ENCODE data around the gene GSTM3. TPM values are rescaled to one million over a fixed set of nuclear protein-coding genes. Genes with fewer than 3 reads are reported as not detected.
"Not testable (repeated sequence)": the region's sequence is repeated elsewhere in the genome, so short reads cannot be mapped to it uniquely, and the experiment has no call there.

Gene GSTM3
- total RNA-seq, 2 donors from 2014 or later = 46.8 to 68.7 TPM

DNA sequence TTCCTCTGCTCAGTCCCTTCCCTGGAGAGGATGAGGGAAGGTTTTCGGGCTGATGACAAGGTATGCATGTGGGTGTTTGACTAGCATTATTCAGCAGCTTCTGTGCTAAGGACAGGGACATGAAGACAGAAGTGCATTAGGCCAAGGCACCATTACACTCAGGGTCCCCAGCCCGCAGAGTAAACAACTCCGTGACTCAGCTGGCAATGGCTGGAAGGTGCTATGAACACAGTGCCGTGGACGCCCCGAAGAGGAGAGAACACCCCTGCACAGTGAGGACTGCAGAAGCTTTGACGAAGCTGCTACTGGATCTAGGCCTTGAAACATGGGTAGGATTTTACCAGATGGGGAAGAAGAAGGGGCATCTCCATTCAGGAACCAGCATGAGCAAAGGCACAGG is 36.6 kb upstream of the GSTM3 start:
- intact Hi-C loops (cut with DNase I) = loop anchor here (1.0 to 2.0 kb wide), 2 partner anchors 207 kb away; partner anchors contain the start of gene AHCYL1 (in 2 of the 2)
- peak; percentile 11 for DNase-seq
- ATAC-seq = no peak

DNA sequence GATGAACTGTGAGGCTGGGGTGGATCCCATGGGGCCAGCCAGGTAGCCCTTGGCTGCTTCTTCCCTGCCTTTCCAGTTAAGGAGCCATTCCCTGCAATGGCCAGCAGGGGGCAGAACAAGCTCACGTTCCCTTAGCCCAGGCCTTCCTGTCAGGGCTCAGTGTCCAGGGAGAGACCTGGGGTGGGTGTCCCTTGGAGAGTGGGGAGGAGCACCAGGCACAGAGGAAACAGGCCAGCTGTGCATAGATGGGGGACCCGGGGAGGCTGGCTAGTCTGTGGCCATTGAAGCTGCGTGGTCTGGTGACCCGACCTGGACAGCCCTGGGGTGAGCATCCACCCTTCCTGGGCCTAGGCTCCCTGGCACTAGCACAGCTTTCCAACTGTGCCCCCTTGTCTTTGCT is 36.1 kb upstream of the GSTM3 start:
- ATAC-seq = peak; percentile 81 to 82

DNA sequence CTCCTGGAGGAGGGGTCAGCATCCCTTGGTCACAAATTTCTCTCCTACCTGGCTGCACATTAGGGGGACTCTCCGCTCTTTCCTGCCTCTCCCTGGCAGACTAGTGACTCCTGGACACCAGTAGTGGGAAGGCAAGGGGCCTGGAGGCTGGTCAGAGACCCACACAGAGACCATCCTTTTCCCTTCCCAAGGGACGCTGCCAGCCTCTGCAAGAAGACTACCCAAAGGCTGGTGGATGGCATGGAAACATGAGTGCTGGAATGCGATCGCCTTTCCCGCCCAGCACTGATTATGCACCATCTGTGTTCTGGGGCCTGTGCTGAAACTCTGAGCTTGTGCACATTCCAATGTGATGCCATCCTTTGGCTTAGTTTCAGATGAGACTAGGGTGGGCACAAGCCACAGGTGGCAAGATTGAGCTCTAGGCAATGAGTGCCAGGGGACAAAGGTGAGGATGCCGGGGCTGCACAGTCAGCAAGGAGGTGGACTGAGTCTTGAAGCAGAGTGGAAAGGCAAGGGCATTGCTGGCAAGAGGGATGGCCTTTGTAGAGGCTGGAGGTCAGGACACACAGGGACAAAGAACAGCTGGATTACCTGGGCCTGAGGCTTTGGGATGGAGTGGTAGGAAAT is 35.5 kb upstream of the GSTM3 start:
- intact Hi-C loops (cut with DNase I) = loop anchor here in 1 of 2 donors (2.0 kb wide), 1 partner anchor 208 kb away; the partner anchor contains the start of gene AHCYL1
- ATAC-seq (no peak), DNase-seq (peak; percentile 15)

More for the DNA sequence above, 36.1 kb upstream of the GSTM3 start:
- peak; percentile 79 for DNase-seq
- intact Hi-C loops (cut with DNase I) = loop anchor here (1.0 to 2.0 kb wide), 2 partner anchors 207 to 208 kb away; partner anchors contain the start of gene AHCYL1 (in 2 of the 2)

DNA sequence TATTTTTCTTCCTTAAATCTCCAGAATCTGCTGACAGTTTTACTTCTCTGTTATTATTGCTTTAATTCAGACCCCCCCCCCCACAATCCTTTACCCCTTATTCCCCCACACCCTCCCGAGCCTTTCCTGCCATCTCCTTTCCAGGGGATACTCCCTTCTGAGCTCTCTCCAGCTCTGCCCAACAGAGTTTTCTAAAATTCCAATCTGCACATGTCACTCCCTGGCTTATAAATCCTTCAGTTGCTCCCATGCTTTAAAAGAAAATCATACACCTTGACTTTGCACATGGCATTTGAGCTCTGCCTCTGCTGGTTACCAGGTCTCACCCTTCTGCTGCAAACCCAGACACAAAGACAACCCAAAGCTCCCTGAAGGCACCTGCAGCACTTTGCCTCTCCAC is 34.6 kb upstream of the GSTM3 start:
- ATAC-seq (peak in 1 of 2 donors; percentile 3), DNase-seq (peak; percentile 3)
- intact Hi-C loops (cut with DNase I) = no loop called here

DNA sequence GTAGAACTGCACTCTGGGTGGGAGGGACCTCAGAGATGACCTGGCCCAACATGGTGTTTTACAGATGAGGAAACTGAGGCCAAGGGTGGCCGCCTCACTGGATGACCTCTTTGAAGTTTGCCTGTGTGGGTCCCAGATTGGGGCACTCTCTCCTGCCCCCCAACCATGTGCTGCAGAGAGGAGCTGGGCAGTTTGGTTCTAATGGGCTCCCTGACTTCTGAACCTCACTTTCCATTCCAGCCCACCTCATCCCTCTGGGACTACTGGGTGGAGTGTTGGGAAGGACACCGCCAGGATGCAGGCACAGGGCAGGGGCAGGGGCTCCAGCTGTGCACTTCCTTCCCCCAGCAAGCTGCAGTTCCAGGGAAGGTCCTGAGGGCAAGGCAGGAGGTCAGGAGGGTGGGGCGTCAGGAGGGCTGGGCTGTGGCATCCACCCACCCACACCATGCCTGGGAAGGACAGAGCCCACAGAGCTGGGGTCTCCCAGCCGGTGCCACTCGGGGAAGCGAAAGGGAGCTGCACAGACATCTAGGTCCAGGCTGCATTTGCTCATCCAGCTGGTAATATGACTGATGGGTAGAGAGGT is 33.2 kb upstream of the GSTM3 start:
- DNase-seq (peak; percentile 20), ATAC-seq (no peak)
- intact Hi-C loops (cut with DNase I) = loop anchor here (1.0 to 5.0 kb wide), 3 partner anchors 132 to 227 kb away; no protein-coding TSS in a partner anchor

DNA sequence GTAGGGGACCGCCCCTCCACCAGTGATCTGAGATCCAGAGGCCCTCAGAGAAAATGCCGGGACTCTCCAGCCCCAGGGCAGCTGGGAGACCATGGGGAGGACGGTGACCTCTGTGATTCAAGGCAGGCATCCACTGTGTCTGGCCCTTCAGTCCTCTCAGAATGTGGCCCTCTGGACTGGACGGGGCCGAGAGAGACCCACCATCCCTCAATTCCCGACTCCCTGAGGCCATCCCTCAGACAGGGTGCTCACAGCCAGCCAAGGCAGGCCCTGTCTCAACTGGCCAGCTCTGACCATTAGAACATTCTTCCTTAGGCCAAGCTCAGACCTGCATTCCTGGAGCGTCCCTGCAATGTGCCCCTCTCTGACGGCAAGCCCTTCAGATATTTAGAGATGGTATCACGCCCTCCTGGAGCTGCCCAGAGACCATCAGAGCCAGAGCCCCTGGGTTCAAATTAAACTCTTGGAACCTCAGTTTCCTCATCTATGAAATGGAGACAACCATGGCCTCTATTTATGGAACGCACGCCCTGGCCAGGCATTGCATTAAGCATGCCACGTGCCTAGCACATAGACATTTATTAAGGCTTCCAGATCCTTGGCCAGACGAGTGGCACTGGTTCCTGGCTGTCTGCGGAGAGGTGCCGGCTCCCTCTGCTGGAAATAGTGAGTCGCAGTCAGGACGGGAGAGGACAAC is 32.5 kb upstream of the GSTM3 start:
- peak; percentile 85 for DNase-seq
- peak; percentile 85 to 88 for ATAC-seq
- intact Hi-C loops (cut with DNase I) = loop anchor here (2.0 to 5.0 kb wide), 2 partner anchors 131 to 227 kb away; no protein-coding TSS in a partner anchor

- ATAC-seq (no peak), DNase-seq (peak; percentile 17)
- intact Hi-C loops (cut with DNase I) = loop anchor here (2.0 to 5.0 kb wide), 2 partner anchors 130 to 226 kb away; no protein-coding TSS in a partner anchor
Measured at GRCh38 chr1:109772658-109773202, 31.9 kb upstream of the GSTM3 start.

- DNase-seq (peak; percentile 19), ATAC-seq (no peak)
- intact Hi-C loops (cut with DNase I) = loop anchor here (2.0 to 5.0 kb wide), 2 partner anchors 130 to 225 kb away; no protein-coding TSS in a partner anchor
Measured at GRCh38 chr1:109771712-109772657, 31.1 kb upstream of the GSTM3 start.

GRCh38 chr1:109770331-109771095 is 29.7 kb upstream of the GSTM3 start:
- intact Hi-C loops (cut with DNase I) = loop anchor here in 1 of 2 donors (5.0 kb wide), 1 partner anchor 128 kb away; no protein-coding TSS in a partner anchor

DNA sequence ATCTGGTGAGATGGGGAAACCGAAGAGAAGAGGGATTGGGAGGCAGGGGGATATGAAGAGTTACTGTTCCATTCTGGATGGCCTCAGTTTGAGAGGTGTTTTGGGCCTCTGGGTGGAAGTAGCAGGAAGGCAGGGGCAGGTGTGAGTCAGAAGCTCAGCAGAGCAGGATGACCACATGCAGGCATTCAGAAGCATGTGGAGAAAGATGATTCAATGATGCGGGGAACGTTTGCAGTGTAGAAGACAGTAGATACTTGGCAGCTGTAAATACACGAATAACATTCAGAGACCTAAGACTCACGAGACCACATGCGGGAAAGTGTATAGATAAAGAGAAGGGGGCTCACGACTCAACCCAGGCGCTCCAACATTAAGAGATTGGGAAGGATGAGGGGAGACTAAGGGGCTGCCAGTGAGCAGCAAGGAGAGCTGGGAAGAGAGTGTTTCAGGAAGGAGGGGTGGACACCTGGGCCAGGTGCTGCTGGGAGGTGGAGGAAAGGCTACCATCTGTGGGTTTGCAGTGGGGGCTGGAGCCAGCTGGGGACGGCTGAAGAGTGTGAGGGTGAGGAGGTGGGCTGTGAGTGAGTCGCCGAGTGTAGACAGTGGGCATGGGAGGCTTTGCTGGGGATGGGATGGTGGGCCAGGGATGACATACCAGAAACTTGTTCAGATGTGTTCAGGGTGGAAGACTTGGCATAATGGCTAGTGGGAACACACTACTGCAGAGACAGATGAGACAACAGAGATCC is 28.7 kb upstream of the GSTM3 start:
- no peak for DNase-seq
- no peak for ATAC-seq
- intact Hi-C loops (cut with DNase I) = loop anchor here in 1 of 2 donors (5.0 kb wide), 2 partner anchors 127 to 227 kb away; no protein-coding TSS in a partner anchor

More at GRCh38 chr1:109770331-109771095, 29.7 kb upstream of the GSTM3 start:
- peak; percentile 16 to 38 for ATAC-seq
- peak; percentile 37 for DNase-seq

DNA sequence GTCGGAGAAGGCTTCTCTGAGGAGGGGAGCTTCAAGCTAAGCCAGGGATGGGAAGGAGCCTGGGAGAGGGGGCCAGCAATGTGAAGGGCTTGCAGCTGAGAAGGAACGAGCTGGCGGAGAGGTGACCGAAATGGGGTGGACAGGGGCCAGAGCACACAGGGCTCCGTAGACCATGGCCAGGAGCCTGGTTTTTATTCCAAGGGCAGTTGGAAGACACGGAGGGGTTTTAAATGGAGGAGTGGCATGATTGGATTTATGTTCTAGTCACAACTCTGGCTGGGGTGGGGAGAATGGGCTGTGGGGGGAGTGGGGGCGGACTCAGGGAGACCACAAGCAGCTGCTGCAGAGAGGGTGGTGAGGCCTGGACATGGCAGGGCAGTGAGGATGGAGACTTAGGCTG is 28.0 kb upstream of the GSTM3 start:
- ATAC-seq (no peak), DNase-seq (peak; percentile 18)
- intact Hi-C loops (cut with DNase I) = loop anchor here in 1 of 2 donors (5.0 kb wide), 1 partner anchor 227 kb away; no protein-coding TSS in a partner anchor

DNA sequence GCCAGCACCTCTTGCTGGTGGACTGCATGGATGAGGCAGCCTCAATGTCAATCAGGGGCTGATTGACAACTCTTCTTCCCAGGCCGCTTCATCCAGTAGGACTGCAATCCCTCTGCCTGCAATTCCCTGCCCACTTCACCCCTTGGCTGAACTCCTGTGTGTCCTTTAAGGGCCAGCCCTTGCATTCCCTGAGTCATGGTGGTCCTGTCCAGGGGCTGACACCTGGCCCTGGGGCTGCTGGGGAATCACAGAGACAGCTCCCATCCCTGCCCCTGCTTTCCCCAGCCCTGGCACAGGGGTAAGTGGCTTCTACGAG is 27.5 kb upstream of the GSTM3 start:
- no peak for ATAC-seq
- no peak for DNase-seq
- intact Hi-C loops (cut with DNase I) = loop anchor here in 1 of 2 donors (5.0 kb wide), 1 partner anchor 226 kb away; no protein-coding TSS in a partner anchor

DNA sequence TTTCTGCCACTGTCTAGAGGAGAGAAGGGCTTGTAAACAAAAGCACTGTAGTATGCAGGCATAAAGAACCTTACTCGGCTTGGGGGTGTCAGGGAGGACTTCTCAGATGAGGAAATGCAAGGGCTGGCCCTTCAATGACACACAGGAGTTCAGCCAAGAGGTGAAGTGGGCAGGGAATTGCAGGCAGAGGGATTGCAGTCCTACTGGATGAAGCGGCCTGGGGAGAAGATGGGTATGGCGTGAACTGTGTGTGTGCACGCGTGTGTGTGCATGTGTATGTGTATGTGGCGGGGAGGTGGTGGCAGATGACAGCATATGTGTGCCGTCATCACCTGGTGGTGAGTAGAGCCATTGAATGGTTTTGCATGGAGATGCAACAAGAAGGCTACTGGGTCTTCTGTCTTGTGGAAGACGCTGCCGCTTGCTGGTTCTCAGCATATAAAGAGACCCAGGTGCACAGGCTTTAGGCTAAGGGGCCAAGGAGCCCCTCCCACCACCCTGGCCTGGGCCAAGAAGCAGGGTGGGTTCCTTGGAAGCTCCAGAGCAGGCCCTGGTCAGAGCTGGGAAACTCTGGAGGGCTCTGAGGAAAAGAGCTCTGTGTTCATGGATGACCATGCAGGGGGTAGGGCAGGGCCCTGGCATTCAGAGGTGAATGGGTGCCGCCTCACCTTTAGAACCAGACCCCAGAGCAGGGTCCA is 26.9 kb upstream of the GSTM3 start:
- intact Hi-C loops (cut with DNase I) = loop anchor here in 1 of 2 donors (5.0 kb wide), 1 partner anchor 225 kb away; no protein-coding TSS in a partner anchor
- ATAC-seq = no peak
- peak; percentile 13 for DNase-seq

GRCh38 chr1:109766991-109767636 is 26.3 kb upstream of the GSTM3 start:
- not testable (repeated sequence) for ATAC-seq
- intact Hi-C loops (cut with DNase I) = loop anchor here in 1 of 2 donors (5.0 kb wide), 1 partner anchor 225 kb away; no protein-coding TSS in a partner anchor
- peak; percentile 13 for DNase-seq

DNA sequence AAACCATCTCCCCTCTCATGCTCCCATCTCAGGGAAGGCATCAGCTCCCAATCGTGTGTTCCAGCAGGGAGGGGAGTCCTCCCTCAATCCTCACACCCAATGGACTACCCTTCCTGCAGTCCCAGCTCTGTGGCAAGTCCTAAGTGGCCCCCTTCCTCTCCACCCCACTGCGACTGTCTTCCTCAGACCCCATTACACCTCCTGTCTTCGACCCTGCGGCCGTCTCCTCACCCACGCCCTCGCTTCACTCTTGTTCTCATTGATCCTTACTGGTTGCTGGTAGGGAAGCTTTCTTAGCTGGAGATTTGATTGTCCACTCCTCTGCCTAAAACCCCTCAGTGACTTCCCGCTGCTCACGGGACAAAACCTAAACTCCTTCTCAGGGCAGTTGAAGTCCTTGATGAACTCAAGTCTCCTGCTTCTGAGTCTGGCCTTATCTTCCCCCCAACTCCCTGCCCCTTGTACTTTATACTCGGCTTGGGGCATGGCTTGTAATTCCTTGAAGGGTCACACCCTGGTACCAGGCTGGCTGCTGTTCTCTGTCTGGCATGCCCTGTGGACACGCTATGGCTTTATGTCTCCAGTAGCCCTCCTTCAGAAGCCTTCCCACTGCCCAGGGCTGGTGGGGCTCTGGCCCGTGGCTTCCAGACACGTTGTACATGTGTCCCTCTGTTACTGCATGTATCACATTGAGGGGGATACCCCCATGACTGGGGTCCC is 25.2 kb upstream of the GSTM3 start:
- intact Hi-C loops (cut with DNase I) = loop anchor here in 1 of 2 donors (5.0 kb wide), 1 partner anchor 224 kb away; no protein-coding TSS in a partner anchor
- DNase-seq (peak; percentile 10), ATAC-seq (no peak)
